DND-41 (cell line): ENCODE measurements around the gene CLCA1.

Experiments used
- EZH2 ChIP-seq: IDR thresholded peaks from 3 replicates; pipeline ENCODE4 v1.6.1; 2012; ENCODE audit warnings: borderline replicate concordance, low read depth, mild to moderate bottlenecking, moderate library complexity, low read length, inconsistent platforms; ENCODE audit not compliant: severe bottlenecking
- TF ChIP-seq, protein P1 (sequence below): IDR thresholded peaks from 2 replicates; pipeline ENCODE4 v1.5.1; 2012; ENCODE audit warnings: borderline replicate concordance, low read length, moderate library complexity, mild to moderate bottlenecking; ENCODE audit not compliant: poor library complexity, severe bottlenecking; ENCODE audit errors: extremely low read depth

DNA sequence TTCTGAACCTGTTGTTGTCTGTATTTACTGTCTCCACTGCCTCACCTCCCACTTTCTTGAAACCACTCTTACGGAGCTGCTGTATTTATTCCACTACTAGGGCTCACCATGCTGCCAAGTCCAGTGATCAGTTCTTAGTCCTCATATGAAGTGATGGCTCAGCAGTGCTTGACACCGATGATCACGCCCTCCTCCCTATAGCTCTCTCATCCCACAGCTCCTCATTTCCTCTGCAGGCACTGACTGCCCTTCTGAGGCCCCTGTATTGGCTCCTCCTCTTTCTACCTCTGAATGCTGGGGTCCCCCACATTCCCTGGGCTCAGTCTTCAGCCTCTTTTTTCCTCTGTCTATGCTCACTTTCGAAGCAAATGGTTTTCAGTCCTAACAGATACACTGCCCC, 3.4 kb downstream of the CLCA1 start:
- TF ChIP-seq, protein P1, sequence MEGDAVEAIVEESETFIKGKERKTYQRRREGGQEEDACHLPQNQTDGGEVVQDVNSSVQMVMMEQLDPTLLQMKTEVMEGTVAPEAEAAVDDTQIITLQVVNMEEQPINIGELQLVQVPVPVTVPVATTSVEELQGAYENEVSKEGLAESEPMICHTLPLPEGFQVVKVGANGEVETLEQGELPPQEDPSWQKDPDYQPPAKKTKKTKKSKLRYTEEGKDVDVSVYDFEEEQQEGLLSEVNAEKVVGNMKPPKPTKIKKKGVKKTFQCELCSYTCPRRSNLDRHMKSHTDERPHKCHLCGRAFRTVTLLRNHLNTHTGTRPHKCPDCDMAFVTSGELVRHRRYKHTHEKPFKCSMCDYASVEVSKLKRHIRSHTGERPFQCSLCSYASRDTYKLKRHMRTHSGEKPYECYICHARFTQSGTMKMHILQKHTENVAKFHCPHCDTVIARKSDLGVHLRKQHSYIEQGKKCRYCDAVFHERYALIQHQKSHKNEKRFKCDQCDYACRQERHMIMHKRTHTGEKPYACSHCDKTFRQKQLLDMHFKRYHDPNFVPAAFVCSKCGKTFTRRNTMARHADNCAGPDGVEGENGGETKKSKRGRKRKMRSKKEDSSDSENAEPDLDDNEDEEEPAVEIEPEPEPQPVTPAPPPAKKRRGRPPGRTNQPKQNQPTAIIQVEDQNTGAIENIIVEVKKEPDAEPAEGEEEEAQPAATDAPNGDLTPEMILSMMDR: no peak
- TF ChIP-seq EZH2: no peak
